Loucy (cell line): ENCODE measurements around the gene FSIP2.

Experiments used
- H2AFZ ChIP-seq: fragments of 200-600 bp; sonication (generic); 2 replicates; pipeline ENCODE4 v1.6.0; 2016; ENCODE audit warnings: antibody characterized with exemption, mild to moderate bottlenecking, low read length, moderate library complexity
- H3F3A ChIP-seq: fragments of 200-600 bp; 2 replicates; pipeline ENCODE4 v1.6.0; 2016; ENCODE audit warnings: antibody characterized with exemption, low read depth, mild to moderate bottlenecking
- H3K27me3 ChIP-seq: fragments of 200-600 bp; sonication (generic); 2 replicates; pipeline ENCODE4 v1.6.1; 2014; ENCODE audit warnings: low read length, mild to moderate bottlenecking; ENCODE audit not compliant: insufficient read depth, poor library complexity, severe bottlenecking
- H3K36me3 ChIP-seq: fragments of 200-600 bp; sonication (generic); 2 replicates; pipeline ENCODE4 v1.6.1; 2016; ENCODE audit warnings: low read length; ENCODE audit not compliant: insufficient read depth
- H3K4me1 ChIP-seq: fragments of 200-600 bp; sonication (generic); 2 replicates; pipeline ENCODE4 v1.5.1; 2014; ENCODE audit warnings: low read length, mild to moderate bottlenecking; ENCODE audit not compliant: insufficient read depth, poor library complexity, severe bottlenecking
- H3K4me2 ChIP-seq: fragments of 200-600 bp; sonication (generic); 2 replicates; pipeline ENCODE4 v1.6.0; 2014; ENCODE audit warnings: antibody characterized with exemption, low read length, low read depth, mild to moderate bottlenecking; ENCODE audit not compliant: poor library complexity, severe bottlenecking
- H3K4me3 ChIP-seq: fragments of 200-600 bp; sonication (generic); 2 replicates; pipeline ENCODE4 v1.5.1; 2014; ENCODE audit warnings: low read length, mild to moderate bottlenecking, mixed read lengths; ENCODE audit not compliant: poor library complexity, severe bottlenecking
- H3K79me2 ChIP-seq: fragments of 200-600 bp; sonication (generic); 2 replicates; pipeline ENCODE4 v1.6.1; 2014; ENCODE audit warnings: low read length; ENCODE audit not compliant: insufficient read depth
- H3K9ac ChIP-seq: fragments of 200-600 bp; sonication (generic); 2 replicates; pipeline ENCODE4 v1.6.0; 2014; ENCODE audit warnings: mild to moderate bottlenecking, low read depth, low read length, moderate library complexity; ENCODE audit not compliant: poor library complexity, severe bottlenecking
- H3K9me2 ChIP-seq: fragments of 200-600 bp; sonication (generic); replicated peaks from 2 replicates; pipeline ENCODE4 v1.6.1; 2016; ENCODE audit warnings: low read depth, low read length, mixed read lengths
- H3K9me3 ChIP-seq: fragments of 200-600 bp; sonication (generic); 2 replicates; pipeline ENCODE4 v1.6.1; 2014; ENCODE audit warnings: mild to moderate bottlenecking, antibody characterized with exemption, low read length, low read depth; ENCODE audit not compliant: insufficient read depth
- H4K20me1 ChIP-seq: fragments of 200-600 bp; sonication (generic); 2 replicates; pipeline ENCODE4 v1.6.0; 2014; ENCODE audit warnings: antibody characterized with exemption, low read length, mild to moderate bottlenecking; ENCODE audit not compliant: insufficient read depth, poor library complexity, severe bottlenecking
- EZH2phosphoT487 ChIP-seq: fragments of 200-600 bp; IDR thresholded peaks from 2 replicates; pipeline ENCODE4 v1.6.1; 2018; ENCODE audit warnings: antibody characterized with exemption, mild to moderate bottlenecking, moderate library complexity, borderline replicate concordance
- TF ChIP-seq, protein P1 (sequence below): fragments of 200-600 bp; sonication (generic); conservative IDR thresholded peaks from 2 replicates; pipeline ENCODE4 v1.5.1; 2014; ENCODE audit warnings: mild to moderate bottlenecking, antibody characterized with exemption, low read length

FSIP2 gene

DNA sequence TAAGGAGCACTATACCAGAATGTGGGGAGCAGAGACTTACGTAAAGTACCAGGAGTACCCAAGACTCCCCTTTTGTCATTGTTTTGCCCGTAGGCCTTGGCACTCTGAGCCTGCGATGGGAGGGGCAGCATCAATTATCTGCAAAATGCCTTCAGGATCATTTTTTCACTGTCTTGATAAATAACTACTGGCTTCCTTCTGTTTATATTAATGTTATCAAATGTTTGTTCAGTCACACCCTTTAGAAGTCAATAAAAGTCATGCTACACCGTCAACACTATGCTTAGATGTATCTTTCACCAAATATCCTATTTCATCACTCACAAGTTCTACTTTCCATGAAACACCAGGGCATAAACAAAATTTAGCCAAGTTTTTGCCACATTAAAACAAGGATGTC is 116.3 kb downstream of the FSIP2 start:
- no peaks in the 10 kb centered on the region for H4K20me1 ChIP-seq
- no peaks in the 10 kb centered on the region for H3K9me3 ChIP-seq
- no peaks in the 10 kb centered on the region for H3K36me3 ChIP-seq
- no peaks in the 10 kb centered on the region for H3K27me3 ChIP-seq
- H3K9me2 ChIP-seq: no peaks in the 10 kb centered on the region
- no peak overlapping the region for H2AFZ ChIP-seq
- no peaks in the 10 kb centered on the region for H3F3A ChIP-seq
- no peaks in the 10 kb centered on the region for H3K4me1 ChIP-seq
- no peak for TF ChIP-seq EZH2phosphoT487
- TF ChIP-seq, protein P1, sequence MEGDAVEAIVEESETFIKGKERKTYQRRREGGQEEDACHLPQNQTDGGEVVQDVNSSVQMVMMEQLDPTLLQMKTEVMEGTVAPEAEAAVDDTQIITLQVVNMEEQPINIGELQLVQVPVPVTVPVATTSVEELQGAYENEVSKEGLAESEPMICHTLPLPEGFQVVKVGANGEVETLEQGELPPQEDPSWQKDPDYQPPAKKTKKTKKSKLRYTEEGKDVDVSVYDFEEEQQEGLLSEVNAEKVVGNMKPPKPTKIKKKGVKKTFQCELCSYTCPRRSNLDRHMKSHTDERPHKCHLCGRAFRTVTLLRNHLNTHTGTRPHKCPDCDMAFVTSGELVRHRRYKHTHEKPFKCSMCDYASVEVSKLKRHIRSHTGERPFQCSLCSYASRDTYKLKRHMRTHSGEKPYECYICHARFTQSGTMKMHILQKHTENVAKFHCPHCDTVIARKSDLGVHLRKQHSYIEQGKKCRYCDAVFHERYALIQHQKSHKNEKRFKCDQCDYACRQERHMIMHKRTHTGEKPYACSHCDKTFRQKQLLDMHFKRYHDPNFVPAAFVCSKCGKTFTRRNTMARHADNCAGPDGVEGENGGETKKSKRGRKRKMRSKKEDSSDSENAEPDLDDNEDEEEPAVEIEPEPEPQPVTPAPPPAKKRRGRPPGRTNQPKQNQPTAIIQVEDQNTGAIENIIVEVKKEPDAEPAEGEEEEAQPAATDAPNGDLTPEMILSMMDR: no peak
- no peak overlapping the region for H3K4me3 ChIP-seq
- no peaks in the 10 kb centered on the region for H3K79me2 ChIP-seq
- H3K4me2 ChIP-seq: no peak overlapping the region
- H3K9ac ChIP-seq: no peak overlapping the region

DNA sequence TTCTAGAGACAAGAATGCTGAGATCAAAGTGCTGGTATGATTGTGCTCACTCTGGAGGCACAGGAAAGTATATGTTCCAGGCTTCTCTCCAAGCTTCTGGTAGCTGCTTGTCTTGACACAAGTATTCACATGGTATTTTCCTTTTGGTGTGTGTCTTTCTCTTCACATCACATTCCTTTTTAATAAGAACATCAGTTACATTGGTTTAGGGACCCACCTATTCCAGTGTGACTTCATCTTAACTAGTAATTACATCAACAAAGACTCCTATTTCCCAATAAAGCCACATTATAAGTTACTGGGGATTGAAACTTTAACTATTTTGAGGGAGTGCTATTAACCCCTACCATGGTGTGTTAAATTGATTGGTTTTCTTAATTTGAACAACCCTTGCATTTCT is 119.1 kb downstream of the FSIP2 start:
- no peaks in the 10 kb centered on the region for H3K4me1 ChIP-seq
- H3K9me2 ChIP-seq: no peaks in the 10 kb centered on the region
- no peak overlapping the region for H3K9ac ChIP-seq
- no peaks in the 10 kb centered on the region for H4K20me1 ChIP-seq
- H2AFZ ChIP-seq: no peak overlapping the region
- no peaks in the 10 kb centered on the region for H3K27me3 ChIP-seq
- H3F3A ChIP-seq: no peaks in the 10 kb centered on the region
- no peak for TF ChIP-seq EZH2phosphoT487
- TF ChIP-seq, protein P1: no peak
- H3K36me3 ChIP-seq: no peaks in the 10 kb centered on the region
- H3K4me3 ChIP-seq: no peak overlapping the region
- no peaks in the 10 kb centered on the region for H3K79me2 ChIP-seq
- no peak overlapping the region for H3K4me2 ChIP-seq
- H3K9me3 ChIP-seq: no peaks in the 10 kb centered on the region

DNA sequence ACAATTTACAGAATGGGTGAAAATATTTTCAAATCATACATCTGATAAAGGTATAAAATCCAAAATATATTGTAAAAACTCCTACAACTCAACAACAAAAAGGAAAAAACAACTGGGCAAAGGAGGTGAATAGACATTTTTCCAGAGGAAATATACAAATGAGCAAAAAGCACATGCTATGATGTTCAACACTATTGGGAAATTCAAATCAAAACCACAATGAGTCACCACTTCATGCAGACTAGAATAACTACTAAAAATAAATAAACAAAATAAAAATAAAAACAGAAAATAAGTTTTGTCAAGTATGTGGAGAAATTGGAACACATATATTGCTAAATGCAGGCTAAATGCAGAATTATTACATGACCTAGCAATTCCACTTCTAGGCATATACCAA is 120.9 kb downstream of the FSIP2 start:
- no peaks in the 10 kb centered on the region for H3F3A ChIP-seq
- H3K9me2 ChIP-seq: no peaks in the 10 kb centered on the region
- H3K27me3 ChIP-seq: no peaks in the 10 kb centered on the region
- H3K4me2 ChIP-seq: no peak overlapping the region
- no peaks in the 10 kb centered on the region for H3K9me3 ChIP-seq
- no peak overlapping the region for H3K4me3 ChIP-seq
- no peak overlapping the region for H3K9ac ChIP-seq
- H3K36me3 ChIP-seq: no peaks in the 10 kb centered on the region
- TF ChIP-seq, protein P1: no peak
- TF ChIP-seq EZH2phosphoT487: no peak
- H4K20me1 ChIP-seq: no peaks in the 10 kb centered on the region
- no peaks in the 10 kb centered on the region for H3K79me2 ChIP-seq
- H2AFZ ChIP-seq: no peak overlapping the region
- H3K4me1 ChIP-seq: no peaks in the 10 kb centered on the region
